Loucy (cell line): ENCODE data around the gene SMIM35.

Experiments
- CTCF ChIP-seq: fragments of 200-600 bp; sonication (generic); conservative IDR thresholded peaks from 2 replicates; pipeline ENCODE4 v1.5.1; 2014; ENCODE audit warnings: mild to moderate bottlenecking, antibody characterized with exemption, low read length
- EZH2phosphoT487 ChIP-seq: fragments of 200-600 bp; IDR thresholded peaks from 2 replicates; pipeline ENCODE4 v1.6.1; 2018; ENCODE audit warnings: antibody characterized with exemption, mild to moderate bottlenecking, moderate library complexity, borderline replicate concordance

- no peak for TF ChIP-seq CTCF
- no peak for TF ChIP-seq EZH2phosphoT487
Measured at GRCh38 chr11:118098996-118099837, 12.5 kb upstream of the SMIM35 start.
